DMS114 treated with DMSO at 0.1 percent for 48 hours (cell line): ENCODE measurements around the gene SLC2A8.

Experiments
- DNase-seq: peaks from one replicate; lab custom pipeline; 2025; ENCODE audit not compliant: unreplicated experiment; lab: John Stamatoyannopoulos, UW

SLC2A8 gene

DNA sequence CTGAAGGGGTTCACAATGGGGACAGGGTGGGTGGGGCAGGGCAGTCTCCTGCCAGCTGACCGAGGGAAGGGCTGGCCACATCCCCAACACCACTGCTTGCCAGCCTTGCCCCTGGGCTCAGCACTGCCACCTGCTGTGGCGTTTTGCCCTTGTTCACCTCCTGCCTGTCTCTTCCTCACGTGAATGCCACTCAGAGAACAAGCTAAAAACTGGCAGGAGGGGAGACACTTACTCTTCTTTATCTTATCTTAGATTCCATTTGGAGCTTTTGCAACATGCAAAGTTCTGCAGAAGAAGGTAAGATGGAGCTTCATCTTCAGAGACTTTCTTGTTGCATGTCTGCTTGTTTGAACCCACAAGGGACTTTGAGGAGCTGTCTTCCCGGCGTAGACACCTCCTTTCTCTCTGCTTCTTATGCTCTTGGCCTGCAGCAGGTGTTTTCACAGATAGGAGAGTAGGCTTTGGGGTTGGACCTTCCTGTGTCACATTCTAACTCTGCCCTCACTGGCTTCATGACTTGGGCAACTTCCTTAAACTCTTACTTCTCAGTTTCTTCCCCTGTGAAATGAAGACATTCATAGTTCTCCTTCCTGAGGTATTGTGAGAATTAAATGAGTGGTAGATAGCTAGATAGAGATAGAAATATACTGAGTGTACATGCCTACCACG is 58.5 kb downstream of the SLC2A8 start:
- no peak for DNase-seq

DNA sequence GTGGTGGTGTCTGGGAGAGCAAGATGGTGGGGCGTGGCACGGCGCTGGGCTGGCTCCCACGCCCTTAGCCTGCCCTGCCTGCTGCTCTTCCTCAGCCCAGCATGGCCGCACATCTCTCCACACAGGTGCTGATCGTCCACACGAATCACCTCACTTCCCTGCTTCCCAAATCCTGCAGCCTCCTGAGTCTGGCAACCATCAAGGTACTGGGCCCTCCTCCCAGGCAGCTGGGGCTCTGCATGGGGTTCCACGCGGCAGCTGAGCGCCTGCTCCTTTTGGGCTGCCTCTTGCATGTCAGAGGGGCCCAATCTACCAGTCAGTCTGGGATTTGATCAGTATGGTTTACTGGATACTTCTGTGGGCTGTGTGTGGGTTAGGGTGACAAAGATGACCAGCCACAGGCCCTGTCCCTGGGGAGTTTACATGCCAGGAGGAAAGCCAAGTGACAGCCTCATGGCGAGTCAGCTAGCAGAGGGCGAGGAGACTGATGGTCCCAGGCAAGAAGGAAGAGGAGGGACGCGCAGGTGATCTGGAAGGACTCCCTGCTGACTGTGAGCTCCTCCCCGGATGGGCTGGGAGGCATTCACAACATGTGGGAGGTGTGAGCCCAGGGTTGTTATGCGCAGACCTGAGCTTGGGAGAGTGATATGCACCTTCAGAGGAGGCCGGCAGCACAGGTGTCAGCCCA is 60.4 kb downstream of the SLC2A8 start:
- no peak for DNase-seq
